IMR-90 (cell line): ENCODE measurements around the gene PCGF3. TPM values are rescaled to one million over a fixed set of nuclear protein-coding genes. Genes with fewer than 3 reads are reported as not detected.

Experiments
- ATAC-seq: fragments of 200-7000 bp; cut with Tn5 transposase; 2 replicates; pipeline ENCODE4 v1.9.1; 2020; ENCODE audit warnings: low read depth, mild to moderate bottlenecking, moderate library complexity
- BruUV-seq: library from RNA; stranded (reverse); fragments of 400-500 nt; replicated peaks from 2 replicates; lab custom pipeline; 2021; lab: Mats Ljungman, UMichigan
- CTCF ChIA-PET: fragments of 300-600 bp; formaldehyde crosslinking; extraction: SDS; loops from one replicate; lab custom pipeline; 2021; ENCODE audit warnings: antibody characterized with exemption; lab: Yijun Ruan, JAX
- POLR2A ChIA-PET: fragments of 300-600 bp; sonication (Branson Sonifier 250); formaldehyde crosslinking; loops from one replicate; lab custom pipeline; 2022; ENCODE audit warnings: antibody characterized with exemption; ENCODE audit not compliant: unreplicated experiment; lab: Charles Lee
- DNase-seq: peaks from one replicate; pipeline ENCODE4 v3.0.0; 2013
- H2AFZ ChIP-seq: replicated peaks from 2 replicates; pipeline ENCODE3; 2013; ENCODE audit warnings: low read length, mild to moderate bottlenecking; ENCODE audit not compliant: poor library complexity
- H2AK5ac ChIP-seq: 2 replicates; pipeline ENCODE4 v1.6.1; 2013; ENCODE audit warnings: low read depth, low read length, inconsistent platforms
- H2AK9ac ChIP-seq: replicated peaks from 2 replicates; pipeline ENCODE3; 2013; ENCODE audit warnings: mild to moderate bottlenecking, low read depth, low read length, moderate library complexity; ENCODE audit not compliant: poor library complexity
- H2BK120ac ChIP-seq: 2 replicates; pipeline ENCODE4 v1.6.1; 2013; ENCODE audit warnings: low read depth, low read length, inconsistent platforms
- H2BK15ac ChIP-seq: 3 replicates; pipeline ENCODE4 v1.6.1; 2013; ENCODE audit warnings: low read depth, low read length, inconsistent platforms
- H2BK20ac ChIP-seq: 2 replicates; pipeline ENCODE4 v1.6.1; 2013; ENCODE audit warnings: low read depth, mild to moderate bottlenecking, inconsistent platforms, low read length, moderate library complexity
- H2BK5ac ChIP-seq: 2 replicates; pipeline ENCODE4 v1.6.1; 2013; ENCODE audit warnings: mild to moderate bottlenecking, low read depth, low read length, inconsistent platforms; ENCODE audit not compliant: poor library complexity, severe bottlenecking
- H3K14ac ChIP-seq: replicated peaks from 2 replicates; pipeline ENCODE4 v1.6.1; 2013; ENCODE audit warnings: low read depth, low read length, inconsistent platforms
- H3K18ac ChIP-seq: 2 replicates; pipeline ENCODE4 v1.6.1; 2013; ENCODE audit warnings: low read depth, low read length, control low read depth
- H3K23ac ChIP-seq: 2 replicates; pipeline ENCODE4 v1.6.1; 2013; ENCODE audit warnings: low read depth, low read length, inconsistent platforms
- H3K27ac ChIP-seq: 2 replicates; pipeline ENCODE4 v1.5.1; 2013; ENCODE audit warnings: mild to moderate bottlenecking, control low read depth, low read length; ENCODE audit not compliant: insufficient read depth
- H3K27me3 ChIP-seq: 2 replicates; pipeline ENCODE4 v1.6.1; 2013; ENCODE audit warnings: low read length; ENCODE audit not compliant: control insufficient read depth, insufficient read depth
- H3K36me3 ChIP-seq: 2 replicates; pipeline ENCODE4 v1.6.1; 2013; ENCODE audit warnings: low read length, mixed read lengths; ENCODE audit not compliant: control insufficient read depth, insufficient read depth
- H3K4ac ChIP-seq: 2 replicates; pipeline ENCODE4 v1.6.1; 2013; ENCODE audit warnings: low read depth, low read length, inconsistent platforms
- H3K4me1 ChIP-seq: 2 replicates; pipeline ENCODE4 v1.6.1; 2013; ENCODE audit warnings: low read length, mixed read lengths; ENCODE audit not compliant: control insufficient read depth, insufficient read depth
- H3K4me2 ChIP-seq: 2 replicates; pipeline ENCODE4 v1.6.1; 2013; ENCODE audit warnings: low read depth, mild to moderate bottlenecking, control low read depth, low read length, moderate library complexity
- H3K4me3 ChIP-seq: 2 replicates; pipeline ENCODE4 v1.5.1; 2013; ENCODE audit warnings: low read depth, mild to moderate bottlenecking, control low read depth, low read length, moderate library complexity; ENCODE audit not compliant: insufficient read depth
- H3K56ac ChIP-seq: 2 replicates; pipeline ENCODE4 v1.6.1; 2013; ENCODE audit warnings: low read length, inconsistent platforms; ENCODE audit not compliant: insufficient read depth; ENCODE audit errors: extremely low read depth
- H3K79me1 ChIP-seq, 2 experiments: 2 replicates each; pipeline ENCODE4 v1.6.1; 2013; ENCODE audit warnings: low read length in 2 of 2, inconsistent platforms in 1 of 2, low read depth in 1 of 2
- H3K9ac ChIP-seq: 2 replicates; pipeline ENCODE4 v1.6.1; 2013; ENCODE audit warnings: low read depth, low read length, control low read depth
- H3K9me1 ChIP-seq: 2 replicates; pipeline ENCODE4 v1.6.1; 2013; ENCODE audit warnings: low read length, inconsistent platforms; ENCODE audit not compliant: insufficient read depth
- H3K9me3 ChIP-seq: 2 replicates; pipeline ENCODE4 v1.6.1; 2013; ENCODE audit warnings: low read length; ENCODE audit not compliant: control insufficient read depth, insufficient read depth
- H4K20me1 ChIP-seq: 2 replicates; pipeline ENCODE4 v1.6.1; 2013; ENCODE audit warnings: low read length, inconsistent platforms; ENCODE audit not compliant: insufficient read depth
- H4K5ac ChIP-seq: 2 replicates; pipeline ENCODE4 v1.6.1; 2013; ENCODE audit warnings: mild to moderate bottlenecking, low read depth, low read length, control low read depth
- H4K8ac ChIP-seq, 2 experiments: 2 replicates each; pipeline ENCODE4 v1.6.1; 2013; ENCODE audit warnings: low read depth in 2 of 2, low read length in 2 of 2, control low read depth in 1 of 2, inconsistent platforms in 1 of 2
- H4K91ac ChIP-seq: 2 replicates; pipeline ENCODE4 v1.6.1; 2013; ENCODE audit warnings: low read depth, low read length, inconsistent platforms; ENCODE audit not compliant: insufficient read depth
- CTCF ChIP-seq: conservative IDR thresholded peaks from 2 replicates; pipeline ENCODE4 v1.5.1; 2012; ENCODE audit warnings: mild to moderate bottlenecking, low read depth, low read length, improper control_type of control experiment
- ELK1 ChIP-seq: fragments of 150-350 bp; IDR thresholded peaks from 2 replicates; pipeline ENCODE4 v1.6.1; 2016; ENCODE audit warnings: low read depth, mild to moderate bottlenecking, low read length, moderate library complexity, borderline replicate concordance
- FOS ChIP-seq: fragments of 150-350 bp; IDR thresholded peaks from 2 replicates; pipeline ENCODE4 v1.6.1; 2016; ENCODE audit warnings: low read depth, low read length
- MAFK ChIP-seq: IDR thresholded peaks from 2 replicates; pipeline ENCODE4 v1.6.1; 2012; ENCODE audit warnings: low read depth, low read length, improper control_type of control experiment
- RAD21 ChIP-seq: IDR thresholded peaks from 2 replicates; pipeline ENCODE4 v1.6.1; 2012; ENCODE audit warnings: low read length, improper control_type of control experiment
- RCOR1 ChIP-seq: IDR thresholded peaks from 2 replicates; pipeline ENCODE4 v1.6.1; 2012; ENCODE audit warnings: mild to moderate bottlenecking, low read length, improper control_type of control experiment; ENCODE audit not compliant: insufficient replicate concordance
- RFX5 ChIP-seq: IDR thresholded peaks from 2 replicates; pipeline ENCODE4 v1.8.0; 2012; ENCODE audit warnings: low read depth, mild to moderate bottlenecking, low read length, moderate library complexity
- USF2 ChIP-seq: fragments of 150-350 bp; IDR thresholded peaks from 2 replicates; pipeline ENCODE4 v1.6.1; 2017; ENCODE audit warnings: mild to moderate bottlenecking, antibody characterized with exemption, low read length, low read depth
- WGBS, 2 experiments: methylation state at CpG; one replicate each; pipeline versions ENCODE4 v1.1.5 to v1.1.7; 2013; ENCODE audit warnings: missing lambda C conversion rate in 2 of 2; ENCODE audit not compliant: insufficient read length in 1 of 2; ENCODE audit errors: extremely low coverage in 2 of 2; 5-methylcytosine and 5-hydroxymethylcytosine counted together
- dilution Hi-C: fragments of 300-500 bp; cut with HindIII; formaldehyde crosslinking; loops from one replicate; pipeline ENCODE4 v1.14.3; 2018; ENCODE audit warnings: low sequenced_read_pairs; ENCODE audit not compliant: unreplicated experiment
- in situ Hi-C: fragments of 300-500 bp; cut with MboI; formaldehyde crosslinking; loops from 3 replicates; pipeline ENCODE4 v1.14.3; 2019; ENCODE audit warnings: low sequenced_read_pairs, inconsistent platforms, mixed read lengths
- intact Hi-C: fragments of 100-400 bp; cut with micrococcal nuclease; formaldehyde crosslinking; loops from 2 replicates; pipeline ENCODE4 v1.10.0; 2022
- polyA plus RNA-seq, 3 experiments: library from polyadenylated mRNA; depleted of rRNA; stranded (reverse); fragments of >200 nt; gene quantifications; 2 replicates each; pipeline ENCODE4 v1.2.3, GENCODE V29; 2012; ENCODE audit warnings: low replicate concordance in 1 of 3
- total RNA-seq: library from RNA; depleted of rRNA; stranded (reverse); fragments of >200 nt; gene quantifications from 2 replicates; pipeline ENCODE4 v1.2.3, GENCODE V29; 2012

PCGF3 gene
- total and polyA plus RNA-seq, 2 of the 4 experiments (the other 2 are of a cell fraction): 40.0 to 55.3 TPM

GRCh38 chr4:739569-739968 is 33.9 kb downstream of the PCGF3 start:
- Histone ChIP-seq H4K8ac (no peak overlapping the region), H3K79me1 (peaks cover 14 to 40% of the 10 kb centered on the region in 2 experiments), H3K4me3 (no peak overlapping the region), H3K4me2 (no peak overlapping the region), H3K27ac (no peak overlapping the region), H2AK5ac (no peak overlapping the region), H3K9me1 (peaks cover 6% of the 10 kb centered on the region; the same call in 1 of the 2 replicates), H4K20me1 (peaks cover 41% of the 10 kb centered on the region), H3K18ac (no peak overlapping the region), H2AFZ (no peak overlapping the region), H3K56ac (no peak overlapping the region), H2BK120ac (no peak overlapping the region), H4K91ac (no peak overlapping the region), H2BK5ac (no peak overlapping the region), H2BK20ac (no peak overlapping the region), H3K4me1 (peaks cover 12% of the 10 kb centered on the region), H2AK9ac (no peak overlapping the region), H3K27me3 (no peaks in the 10 kb centered on the region), H2BK15ac (no peak overlapping the region), H3K14ac (no peak overlapping the region), H3K4ac (no peak overlapping the region), H3K9me3 (no peaks in the 10 kb centered on the region), H3K23ac (no peak overlapping the region), H3K9ac (no peak overlapping the region), H4K5ac (no peak overlapping the region), H3K36me3 (peaks cover 49% of the 10 kb centered on the region)
- DNase-seq (no peak), ATAC-seq (no peak)
- no TSS peak for BruUV-seq
- 96% methylated on average over 13 of the region's 22 CpGs; no CpG with 5 or more reads in 1 of the 2 experiments for WGBS, 2 experiments
- in situ Hi-C loops: no loop called here
- intact Hi-C loops: no loop called here
- ChIA-PET POLR2A (no interaction called here), CTCF (no interaction called here)
- dilution Hi-C loops: no loop called here
- TF ChIP-seq ELK1 (no peak), MAFK (no peak), RFX5 (no peak), USF2 (no peak), FOS (no peak), RCOR1 (no peak), CTCF (no peak), RAD21 (no peak)
